HS-27A (cell line): ENCODE measurements around the gene FMO4.
"Not testable (repeated sequence)": the region's sequence is repeated elsewhere in the genome, so short reads cannot be mapped to it uniquely, and the experiment has no call there.

ENCODE experiments used
- DNase-seq: peaks from one replicate; pipeline ENCODE4 v3.0.0-alpha.2; 2012; ENCODE audit warnings: low read depth, missing footprints

FMO4 gene

DNA sequence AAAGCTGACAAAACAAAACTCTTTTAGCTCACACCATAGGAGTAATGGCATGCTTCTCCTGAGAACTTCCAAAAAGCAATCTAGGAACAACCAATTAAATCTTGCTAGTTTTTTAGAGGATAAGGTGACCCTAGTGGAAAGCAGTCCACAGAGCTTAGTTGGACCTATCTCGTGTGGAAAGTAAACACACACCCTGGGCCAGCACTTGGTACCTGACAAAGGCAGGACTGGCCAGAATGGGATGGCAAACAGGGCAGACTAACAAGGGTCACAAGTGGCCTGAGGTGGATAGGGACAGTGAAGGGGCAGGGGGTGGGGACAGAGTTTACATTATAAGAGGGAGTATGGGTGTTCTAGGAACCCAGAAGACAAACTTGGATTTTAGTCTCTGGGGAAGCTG is 22.0 kb downstream of the FMO4 start:
- DNase-seq: no peak

- not testable (repeated sequence) for DNase-seq
These were observed 25.4 kb downstream of the FMO4 start for GRCh38 chr1:171339345-171339744.

- no peak for DNase-seq
These were observed 29.9 kb downstream of the FMO4 start for GRCh38 chr1:171343727-171344472.

DNA sequence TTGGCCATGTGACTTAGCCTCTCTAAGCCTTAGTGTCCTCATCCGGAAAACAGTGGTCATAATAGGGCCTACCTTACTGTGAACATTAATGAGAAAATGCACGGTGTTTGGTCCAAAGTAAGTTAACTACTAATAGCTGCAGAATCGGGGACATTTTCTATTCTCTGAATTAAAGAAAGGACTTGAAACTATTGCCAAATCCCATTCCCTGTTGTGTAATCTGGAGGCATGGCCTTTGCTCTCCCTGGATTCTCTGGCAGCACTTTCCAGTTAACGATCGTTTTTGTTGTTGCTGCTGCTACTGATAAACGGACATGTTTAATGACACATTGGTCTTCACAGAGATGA is 30.5 kb downstream of the FMO4 start:
- DNase-seq: no peak

- DNase-seq: no peak
These were observed 31.6 kb downstream of the FMO4 start for GRCh38 chr1:171345536-171345935.

DNA sequence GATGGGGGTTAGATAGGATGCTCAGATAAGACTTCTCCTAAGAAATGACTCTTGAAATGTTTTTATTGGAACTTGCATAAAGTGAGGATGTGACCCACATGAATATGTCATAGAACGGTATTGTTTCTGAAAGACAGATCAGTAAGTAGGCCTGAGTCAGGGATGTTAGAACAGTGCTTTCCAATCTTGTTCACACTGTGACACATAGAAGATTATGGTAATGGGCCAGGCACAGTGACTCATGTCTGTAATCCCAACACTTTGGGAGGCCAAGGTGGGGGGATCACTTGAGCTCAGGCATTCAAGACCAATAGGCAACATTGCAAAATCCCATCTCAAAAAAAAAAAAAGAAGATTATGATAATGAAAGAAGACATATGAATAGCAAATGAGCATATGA is 32.9 kb downstream of the FMO4 start:
- DNase-seq: no peak

DNA sequence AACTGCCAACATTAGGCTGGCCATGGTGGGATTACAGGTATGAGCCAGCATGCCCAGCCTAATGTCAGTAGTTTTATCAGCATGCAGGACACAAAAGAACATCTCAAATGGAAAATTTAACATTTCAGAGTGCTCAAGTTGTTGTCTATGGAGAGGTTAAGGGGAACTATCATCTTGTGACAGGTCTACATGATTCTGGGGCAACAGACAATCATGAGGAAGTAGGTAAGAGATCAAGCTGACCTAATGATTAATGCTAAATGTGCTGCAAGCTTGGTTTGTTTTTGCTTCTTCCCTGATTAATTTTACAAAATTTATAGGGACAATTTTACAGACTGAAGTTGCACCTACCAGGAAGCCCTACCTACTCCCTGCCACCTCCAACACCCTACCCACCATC is 36.6 kb downstream of the FMO4 start:
- DNase-seq: no peak

- DNase-seq: no peak
These were observed 38.0 kb downstream of the FMO4 start for GRCh38 chr1:171351961-171352360.

GRCh38 chr1:171352554-171352953 is 38.6 kb downstream of the FMO4 start:
- DNase-seq: no peak

DNA sequence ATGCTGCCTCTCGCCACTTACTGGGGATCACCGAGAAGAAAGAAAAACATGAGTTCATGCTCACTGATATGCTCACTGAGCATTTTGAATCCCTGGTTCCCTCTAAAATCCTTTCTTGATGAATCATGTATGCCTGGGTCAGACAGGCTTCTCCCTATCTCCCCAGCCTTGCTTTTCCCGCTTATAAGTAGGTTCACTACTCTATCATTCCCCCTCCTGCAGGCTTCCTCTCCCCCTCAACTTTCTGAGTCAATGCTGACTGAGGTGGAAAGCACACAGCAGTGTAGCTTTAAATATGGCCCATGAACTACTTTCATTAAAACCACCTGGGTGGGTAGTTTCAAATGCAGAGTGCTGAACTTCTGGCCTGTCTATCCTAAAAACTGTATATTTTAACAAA is 41.7 kb downstream of the FMO4 start:
- peak; percentile 24 for DNase-seq

DNA sequence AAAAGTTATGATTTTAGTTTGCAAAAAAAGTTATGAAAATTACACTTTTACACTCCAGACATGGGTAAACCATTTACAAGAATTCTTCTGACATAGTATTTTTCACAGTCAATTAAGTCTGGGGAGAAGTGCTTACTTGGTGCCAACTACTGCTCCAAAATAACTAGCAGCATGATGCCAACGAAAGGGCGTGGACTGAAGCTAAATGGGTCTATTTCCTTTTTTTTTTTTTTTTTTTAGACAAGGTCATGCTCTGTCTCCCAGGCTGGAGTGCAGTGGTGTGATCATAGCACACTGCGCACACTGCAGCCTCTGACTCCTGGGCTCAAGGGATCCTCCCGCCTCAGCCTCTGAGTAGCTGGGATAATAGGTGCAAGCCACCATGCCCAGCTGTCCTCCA is 43.2 kb downstream of the FMO4 start:
- DNase-seq: no peak

GRCh38 chr1:171359355-171359648 is 45.3 kb downstream of the FMO4 start:
- not testable (repeated sequence) for DNase-seq

- not testable (repeated sequence) for DNase-seq
These were observed 45.9 kb downstream of the FMO4 start for GRCh38 chr1:171359731-171360527.

- DNase-seq: no peak
These were observed 52.1 kb downstream of the FMO4 start for GRCh38 chr1:171366085-171366484.

GRCh38 chr1:171366816-171367215 is 52.8 kb downstream of the FMO4 start:
- no peak for DNase-seq

- DNase-seq: no peak
These were observed 53.5 kb downstream of the FMO4 start for GRCh38 chr1:171367436-171367835.

- DNase-seq: no peak
These were observed 58.6 kb downstream of the FMO4 start for GRCh38 chr1:171372418-171373084.

DNA sequence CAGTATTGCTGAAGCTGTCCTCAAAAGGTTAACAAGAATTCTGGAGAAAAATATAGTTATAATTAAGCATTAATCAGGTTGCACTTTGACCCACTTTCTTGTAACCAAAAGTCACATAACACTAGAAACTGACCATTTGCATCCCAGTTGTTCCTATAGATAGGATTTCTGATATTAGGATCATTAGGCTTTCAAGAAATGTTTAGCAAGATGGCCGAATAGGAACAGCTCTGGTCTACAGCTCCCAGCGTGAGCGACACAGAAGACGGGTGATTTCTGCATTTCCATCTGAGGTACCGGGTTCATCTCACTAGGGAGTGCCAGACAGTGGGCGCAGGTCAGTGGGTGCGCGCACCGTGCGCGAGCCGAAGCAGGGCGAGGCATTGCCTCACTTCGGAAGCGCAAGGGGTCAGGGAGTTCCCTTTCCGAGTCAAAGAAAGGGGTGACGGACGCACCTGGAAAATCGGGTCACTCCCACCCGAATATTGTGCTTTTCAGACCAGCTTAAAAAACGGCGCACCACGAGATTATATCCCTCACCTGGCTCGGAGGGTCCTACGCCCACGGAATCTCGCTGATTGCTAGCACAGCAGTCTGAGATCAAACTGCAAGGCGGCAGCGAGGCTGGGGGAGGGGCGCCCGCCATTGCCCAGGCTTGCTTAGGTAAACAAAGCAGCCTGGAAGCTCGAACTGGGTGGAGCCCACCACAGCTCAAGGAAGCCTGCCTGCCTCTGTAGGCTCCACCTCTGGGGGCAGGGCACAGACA is 59.6 kb downstream of the FMO4 start:
- not testable (repeated sequence) for DNase-seq

DNA sequence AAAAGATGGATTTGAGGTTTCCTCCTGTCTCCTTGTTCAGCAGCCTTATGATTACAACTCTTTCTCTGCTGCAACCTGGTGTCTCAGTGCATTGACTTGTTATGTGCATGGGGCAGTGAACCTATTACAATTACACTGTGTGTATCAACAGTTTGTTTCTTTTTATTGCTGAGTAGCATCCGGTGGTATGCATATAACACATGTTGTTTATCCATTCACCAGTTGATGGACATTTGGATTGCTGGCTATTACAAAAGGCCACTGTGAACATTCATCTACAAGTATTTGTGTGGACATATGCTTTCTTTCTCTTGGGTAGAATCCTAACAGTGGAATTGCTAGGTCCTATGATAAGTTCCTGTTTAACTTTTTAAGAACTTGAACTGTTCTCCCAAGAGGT is 65.9 kb downstream of the FMO4 start:
- DNase-seq: no peak

DNA sequence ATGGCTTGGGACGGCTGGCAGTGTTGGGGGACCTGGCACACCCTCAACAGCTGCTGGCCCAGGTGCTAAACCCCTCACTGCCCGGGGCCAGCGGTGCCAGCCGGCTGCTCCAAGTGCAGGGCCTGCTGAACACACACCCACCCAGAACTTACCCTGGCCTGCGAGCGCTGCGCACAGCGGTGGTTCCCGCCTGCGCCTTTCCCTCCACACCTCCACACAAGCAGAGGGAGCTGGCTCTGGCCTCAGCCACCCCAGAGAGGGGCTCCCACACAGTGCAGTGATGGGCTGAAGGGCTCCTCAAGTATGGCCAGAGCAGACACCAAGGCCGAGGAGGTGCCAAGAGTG is 67.9 kb downstream of the FMO4 start:
- no peak for DNase-seq

GRCh38 chr1:171384496-171384895 is 70.5 kb downstream of the FMO4 start:
- DNase-seq: no peak

DNA sequence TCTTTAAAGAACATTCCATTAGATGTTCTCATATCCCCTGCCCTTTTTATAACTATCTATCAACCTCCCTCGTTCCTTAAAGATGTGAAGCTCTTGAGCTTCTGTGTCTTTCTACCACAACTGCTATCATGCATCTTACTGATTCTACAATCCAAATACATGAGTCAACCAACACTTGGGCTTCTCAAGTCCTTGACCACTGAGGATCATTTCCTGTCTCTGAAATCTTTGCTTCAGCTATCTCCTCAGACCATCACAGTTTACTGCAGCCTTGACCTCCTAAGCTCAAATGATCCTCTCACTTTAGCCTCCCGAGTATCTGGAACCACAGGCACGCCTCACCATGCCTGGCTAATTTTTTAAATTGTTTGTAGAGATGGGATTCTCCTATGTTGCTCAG is 75.2 kb downstream of the FMO4 start:
- DNase-seq: no peak

GRCh38 chr1:171390740-171391139 is 76.8 kb downstream of the FMO4 start:
- not testable (repeated sequence) for DNase-seq
